Testis (tissue), 3 donors: Measurements from ENCODE around the gene TMEM42. TPM values are rescaled to one million over a fixed set of nuclear protein-coding genes. Genes with fewer than 3 reads are reported as not detected.
"Not testable (repeated sequence)": the region's sequence is repeated elsewhere in the genome, so short reads cannot be mapped to it uniquely, and the experiment has no call there.

Source experiments
- DNase-seq: peaks from one replicate; pipeline ENCODE4 v3.0.0-alpha.2; 2019
- H3K27ac ChIP-seq, 2 donors: fragments of 200-600 bp; sonication (generic); one replicate each; pipeline ENCODE4 v1.5.1; 2019
- H3K27me3 ChIP-seq: fragments of 200-600 bp; sonication (generic); one replicate; pipeline ENCODE4 v1.5.1; 2019
- H3K36me3 ChIP-seq: fragments of 200-600 bp; sonication (generic); one replicate; pipeline ENCODE4 v1.5.1; 2017; ENCODE audit warnings: low read depth; ENCODE audit errors: missing control alignments
- H3K4me1 ChIP-seq: fragments of 200-600 bp; sonication (generic); one replicate; pipeline ENCODE4 v1.5.1; 2019
- H3K4me3 ChIP-seq, 2 donors: fragments of 200-600 bp; sonication (generic); one replicate each; pipeline ENCODE4 v1.5.1; 2017 to 2019
- H3K9me3 ChIP-seq: fragments of 200-600 bp; sonication (generic); one replicate; pipeline ENCODE4 v1.5.1; 2017
- POLR2A ChIP-seq: fragments of 450-650 bp; IDR thresholded peaks from one replicate; pipeline ENCODE4 v1.6.1; 2017; ENCODE audit warnings: antibody characterized with exemption, mild to moderate bottlenecking, moderate library complexity
- WGBS, 2 donors: methylation state at CpG; one replicate each; pipeline ENCODE4 v1.1.5; 2018; 5-methylcytosine and 5-hydroxymethylcytosine counted together
- intact Hi-C: fragments of 100-400 bp; cut with DNase I; formaldehyde crosslinking; loops from one replicate; pipeline ENCODE4 v1.15.1; 2023; ENCODE audit warnings: low total_unique reads
- polyA plus RNA-seq: library from polyadenylated mRNA; stranded (reverse); fragments of 350-450 nt; fragmentation: Illumina TruSeq; extraction: RNeasy Lipid Tissue Mini Kit (QIAGEN cat#74804); gene quantifications from one replicate; pipeline ENCODE4 v1.2.3, GENCODE V29; 2014; ENCODE audit warnings: low read depth, low replicate concordance; ENCODE audit not compliant: insufficient read depth
- total RNA-seq, 2 donors: library from RNA; depleted of rRNA; stranded (reverse); fragments of >200 nt; gene quantifications; one replicate each; pipeline ENCODE4 v1.2.3, GENCODE V29; 2016
- TF ChIP-seq, protein P1 (sequence below), 3 experiments: fragments of 450-650 bp in 2 of 3; fragments of 200-600 bp in 1 of 3; sonication (generic) in 1 of 3; IDR thresholded peaks; one replicate each; pipeline ENCODE4 v1.5.1; 2016 to 2019; ENCODE audit warnings: antibody characterized with exemption in 3 of 3, mild to moderate bottlenecking in 2 of 3, moderate library complexity in 1 of 3

The TMEM42 gene
- total and polyA plus RNA-seq, 3 donors from 2014 or later, result 42.2 to 46.4 (median 42.2) TPM

DNA sequence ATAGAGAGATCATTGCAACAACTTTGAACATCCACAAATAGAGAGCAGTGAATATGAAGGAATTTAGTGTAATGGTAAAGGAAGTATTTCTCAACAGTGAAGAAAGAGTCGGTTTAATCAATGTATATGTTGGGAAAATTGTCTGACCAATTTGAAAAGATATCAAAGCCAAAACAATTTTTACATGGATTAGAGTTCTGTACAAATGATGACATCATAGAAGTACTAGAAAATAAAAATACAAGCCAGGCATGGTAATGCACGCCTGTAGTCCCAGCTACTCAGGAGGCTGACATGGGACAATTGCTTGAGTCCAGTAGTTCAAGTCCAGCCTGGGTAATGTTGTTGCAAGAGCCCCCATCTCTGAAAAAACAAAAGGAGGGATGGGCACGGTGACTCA is 26.0 kb upstream of the TMEM42 start:
- Histone ChIP-seq H3K27ac (no peak overlapping the region), H3K36me3 (no peaks in the 10 kb centered on the region), H3K4me3 (no peak overlapping the region), H3K27me3 (no peaks in the 10 kb centered on the region), H3K9me3 (no peaks in the 10 kb centered on the region), H3K4me1 (no peaks in the 10 kb centered on the region)
- intact Hi-C loops, result no loop called here
- WGBS, 2 donors, result 92 to 98% methylated on average over 3 of the region's 3 CpGs
- no peak for DNase-seq
- TF ChIP-seq, protein P1, sequence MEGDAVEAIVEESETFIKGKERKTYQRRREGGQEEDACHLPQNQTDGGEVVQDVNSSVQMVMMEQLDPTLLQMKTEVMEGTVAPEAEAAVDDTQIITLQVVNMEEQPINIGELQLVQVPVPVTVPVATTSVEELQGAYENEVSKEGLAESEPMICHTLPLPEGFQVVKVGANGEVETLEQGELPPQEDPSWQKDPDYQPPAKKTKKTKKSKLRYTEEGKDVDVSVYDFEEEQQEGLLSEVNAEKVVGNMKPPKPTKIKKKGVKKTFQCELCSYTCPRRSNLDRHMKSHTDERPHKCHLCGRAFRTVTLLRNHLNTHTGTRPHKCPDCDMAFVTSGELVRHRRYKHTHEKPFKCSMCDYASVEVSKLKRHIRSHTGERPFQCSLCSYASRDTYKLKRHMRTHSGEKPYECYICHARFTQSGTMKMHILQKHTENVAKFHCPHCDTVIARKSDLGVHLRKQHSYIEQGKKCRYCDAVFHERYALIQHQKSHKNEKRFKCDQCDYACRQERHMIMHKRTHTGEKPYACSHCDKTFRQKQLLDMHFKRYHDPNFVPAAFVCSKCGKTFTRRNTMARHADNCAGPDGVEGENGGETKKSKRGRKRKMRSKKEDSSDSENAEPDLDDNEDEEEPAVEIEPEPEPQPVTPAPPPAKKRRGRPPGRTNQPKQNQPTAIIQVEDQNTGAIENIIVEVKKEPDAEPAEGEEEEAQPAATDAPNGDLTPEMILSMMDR (IDR thresholded peaks at IDR 0.05), result no peak
- TF ChIP-seq POLR2A, result no peak

GRCh38 chr3:44842376-44842775 is 19.3 kb upstream of the TMEM42 start:
- Histone ChIP-seq H3K4me1 (peaks cover 4% of the 10 kb centered on the region), H3K36me3 (no peaks in the 10 kb centered on the region), H3K27ac (no peak overlapping the region), H3K4me3 (no peak overlapping the region), H3K9me3 (no peaks in the 10 kb centered on the region), H3K27me3 (no peaks in the 10 kb centered on the region)
- intact Hi-C loops, result no loop called here
- TF ChIP-seq POLR2A, result no peak
- TF ChIP-seq, protein P1 (IDR thresholded peaks at IDR 0.05), result no peak
- no peak for DNase-seq
- 65 to 73% methylated on average over 2 of the region's 2 CpGs for WGBS, 2 donors

GRCh38 chr3:44845528-44846520 is 15.9 kb upstream of the TMEM42 start:
- no peaks in the 10 kb centered on the region for H3K36me3 ChIP-seq
- TF ChIP-seq, protein P1 (IDR thresholded peaks at IDR 0.05), result no peak
- no peak for TF ChIP-seq POLR2A
- DNase-seq, result no peak
- no peaks in the 10 kb centered on the region for H3K27me3 ChIP-seq
- no peaks in the 10 kb centered on the region for H3K9me3 ChIP-seq
- peaks cover 4% of the 10 kb centered on the region for H3K4me1 ChIP-seq
- H3K27ac ChIP-seq, result no peak overlapping the region
- WGBS, 2 donors, result 63 to 75% methylated on average over 7 of the region's 7 CpGs
- H3K4me3 ChIP-seq, result no peak overlapping the region
- intact Hi-C loops, result no loop called here

DNA sequence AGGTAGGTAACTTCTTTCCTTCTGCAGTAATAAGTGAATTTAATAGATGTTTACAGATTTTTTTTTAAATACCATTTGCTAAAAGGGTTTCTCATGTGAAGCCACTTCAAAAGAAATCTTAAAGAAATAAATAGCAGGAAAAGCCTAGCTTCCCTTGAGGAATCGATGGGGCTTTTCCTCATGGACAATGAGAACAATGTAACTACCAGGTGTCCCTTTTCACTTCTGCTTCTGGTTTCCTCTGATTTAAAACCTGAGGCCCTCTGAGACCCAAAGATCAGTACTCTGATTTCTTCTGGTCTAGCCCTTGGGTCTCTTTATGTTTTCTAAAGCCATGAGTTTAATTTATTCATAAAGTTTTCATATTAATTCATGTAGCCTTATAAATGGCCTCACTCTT is 13.1 kb upstream of the TMEM42 start:
- intact Hi-C loops, result no loop called here
- WGBS, 2 donors, result 76 to 91% methylated on average over 1 of the region's 1 CpG

DNA sequence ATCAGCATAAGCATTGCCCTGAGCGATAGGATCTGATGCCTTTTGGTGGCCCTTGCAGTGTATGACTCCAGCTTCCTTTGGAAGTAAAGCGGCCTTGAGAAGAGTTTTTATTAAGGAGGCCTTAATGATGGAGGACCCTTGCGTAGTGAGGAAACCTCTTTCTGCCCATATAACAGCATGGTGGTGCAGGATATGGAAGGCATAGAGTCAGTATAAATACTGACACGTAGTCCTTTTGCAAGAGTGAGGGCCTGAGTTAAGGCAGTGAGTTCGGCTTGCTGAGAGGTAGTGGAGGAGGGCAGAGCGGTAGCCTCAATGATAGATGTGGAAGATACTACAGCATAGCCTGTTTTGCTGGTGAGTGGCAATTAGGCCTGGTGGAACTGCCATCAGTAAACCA is 5.0 kb upstream of the TMEM42 start:
- H3K4me3 ChIP-seq, H3K9me3 ChIP-seq, H3K4me1 ChIP-seq, H3K27ac ChIP-seq, H3K36me3 ChIP-seq, intact Hi-C loops, H3K27me3 ChIP-seq, DNase-seq: not testable (repeated sequence)
- 94 to 98% methylated on average over 6 of the region's 6 CpGs for WGBS, 2 donors

More for the DNA sequence above, 13.1 kb upstream of the TMEM42 start:
- Histone ChIP-seq H3K27me3 (no peaks in the 10 kb centered on the region), H3K4me1 (peaks cover 4% of the 10 kb centered on the region), H3K9me3 (no peaks in the 10 kb centered on the region), H3K4me3 (no peak overlapping the region), H3K36me3 (no peaks in the 10 kb centered on the region), H3K27ac (no peak overlapping the region)
- no peak for TF ChIP-seq POLR2A
- TF ChIP-seq, protein P1 (IDR thresholded peaks at IDR 0.05), result no peak
- DNase-seq, result no peak
